GM23248 (cell line): Measurements from ENCODE around the gene KLK4. TPM values are rescaled to one million over a fixed set of nuclear protein-coding genes. Genes with fewer than 3 reads are reported as not detected.

ENCODE experiments used
- DNase-seq: peaks from one replicate; pipeline ENCODE4 v3.0.0-alpha.2; 2015
- H2AFZ ChIP-seq: fragments of 200-600 bp; sonication (generic); 2 replicates; pipeline ENCODE4 v1.6.1; 2016; ENCODE audit warnings: antibody characterized with exemption
- H3F3A ChIP-seq: fragments of 200-600 bp; sonication (generic); 2 replicates; pipeline ENCODE4 v1.6.1; 2016; ENCODE audit warnings: mild to moderate bottlenecking, antibody characterized with exemption, mixed run types; ENCODE audit not compliant: insufficient read depth
- H3K27ac ChIP-seq: fragments of 200-600 bp; sonication (generic); 2 replicates; pipeline ENCODE4 v1.5.1; 2016; ENCODE audit warnings: mild to moderate bottlenecking
- H3K27me3 ChIP-seq: fragments of 200-600 bp; sonication (generic); replicated peaks from 2 replicates; pipeline ENCODE4 v1.6.1; 2016; ENCODE audit warnings: mild to moderate bottlenecking; ENCODE audit not compliant: insufficient read depth
- H3K36me3 ChIP-seq: fragments of 200-600 bp; sonication (generic); 2 replicates; pipeline ENCODE4 v1.6.1; 2016; ENCODE audit warnings: low read depth, mild to moderate bottlenecking
- H3K4me1 ChIP-seq: fragments of 200-600 bp; sonication (generic); 2 replicates; pipeline ENCODE4 v1.6.1; 2016; ENCODE audit warnings: mild to moderate bottlenecking; ENCODE audit not compliant: insufficient read depth
- H3K4me2 ChIP-seq: fragments of 200-600 bp; sonication (generic); one replicate; pipeline ENCODE4 v1.6.1; 2016; ENCODE audit warnings: mild to moderate bottlenecking; ENCODE audit not compliant: unreplicated experiment
- H3K4me3 ChIP-seq: fragments of 200-600 bp; sonication (generic); 2 replicates; pipeline ENCODE4 v1.5.1; 2016; ENCODE audit warnings: mild to moderate bottlenecking
- H3K79me2 ChIP-seq: fragments of 200-600 bp; sonication (generic); 2 replicates; pipeline ENCODE4 v1.6.1; 2016; ENCODE audit warnings: mild to moderate bottlenecking; ENCODE audit not compliant: insufficient read depth
- H3K9ac ChIP-seq: fragments of 200-600 bp; sonication (generic); 2 replicates; pipeline ENCODE4 v1.6.1; 2016; ENCODE audit warnings: mild to moderate bottlenecking
- H3K9me2 ChIP-seq: fragments of 200-600 bp; sonication (generic); 2 replicates; pipeline ENCODE4 v1.6.1; 2016; ENCODE audit warnings: mixed run types, mild to moderate bottlenecking, moderate library complexity; ENCODE audit not compliant: insufficient read depth
- H3K9me3 ChIP-seq: fragments of 200-600 bp; sonication (generic); one replicate; pipeline ENCODE4 v1.6.1; 2017; ENCODE audit warnings: low read depth
- H4K20me1 ChIP-seq: fragments of 200-600 bp; sonication (generic); 2 replicates; pipeline ENCODE4 v1.6.0; 2016; ENCODE audit not compliant: insufficient read depth
- EZH2 ChIP-seq: fragments of 200-600 bp; sonication (generic); IDR thresholded peaks from 2 replicates; pipeline ENCODE4 v1.6.1; 2018; ENCODE audit warnings: antibody characterized with exemption, mild to moderate bottlenecking; ENCODE audit not compliant: insufficient read depth, poor library complexity, severe bottlenecking
- EZH2phosphoT487 ChIP-seq: fragments of 200-600 bp; sonication (generic); IDR thresholded peaks from 2 replicates; pipeline ENCODE4 v1.6.1; 2018; ENCODE audit warnings: antibody characterized with exemption, moderate library complexity, mild to moderate bottlenecking, low read depth; ENCODE audit not compliant: insufficient read depth
- WGBS, 2 experiments: methylation state at CpG; one replicate each; pipeline ENCODE4 v1.1.6; 2015 to 2017; ENCODE audit warnings: low lambda C conversion rate in 2 of 2, low coverage in 1 of 2; ENCODE audit errors: missing lambda C conversion rate in 2 of 2; 5-methylcytosine and 5-hydroxymethylcytosine counted together
- in situ Hi-C: fragments of 300-500 bp; cut with MboI; formaldehyde crosslinking; loops from 2 replicates; pipeline ENCODE4 v1.15.0; 2020
- polyA plus RNA-seq: library from polyadenylated mRNA; unstranded; fragments of >200 nt; fragmentation: Nextera tagmentation; extraction: Ambion mirVana; gene quantifications from 2 replicates; pipeline ENCODE4 v1.2.1, GENCODE V29; 2016
- total RNA-seq: library from RNA; depleted of rRNA; stranded (reverse); fragments of >200 nt; shearing (Covaris generic); gene quantifications from 2 replicates; pipeline ENCODE4 v1.2.3, GENCODE V29; 2014

The KLK4 gene
- total and polyA plus RNA-seq, 2 experiments from 2014 or later: not detected

DNA sequence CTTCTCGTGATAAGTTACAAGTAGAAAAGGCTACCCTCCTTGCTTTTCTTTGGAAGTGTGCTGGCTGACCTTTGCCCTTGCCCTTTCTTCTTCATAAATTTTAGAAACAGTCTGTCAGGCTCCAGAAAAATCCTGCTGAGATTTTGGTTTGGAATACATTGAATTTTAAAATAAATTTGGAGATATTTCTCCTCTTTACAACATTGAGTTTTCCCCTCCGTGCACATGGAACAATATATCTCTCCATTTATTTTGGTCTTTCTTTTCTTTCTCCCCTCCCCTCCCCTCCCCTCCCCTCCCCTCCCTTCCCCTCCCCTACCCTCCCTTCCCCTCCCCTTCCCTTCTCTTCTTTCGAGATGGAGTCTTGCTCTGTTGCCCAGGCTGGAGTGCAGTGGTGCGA lies 8.6 kb downstream of the KLK4 start:
- Histone ChIP-seq H3K36me3 (no peaks in the 10 kb centered on the region), H3K4me3 (no peak overlapping the region), H3K79me2 (no peaks in the 10 kb centered on the region), H3K27ac (no peak overlapping the region), H3K9ac (no peak overlapping the region), H3K4me1 (no peaks in the 10 kb centered on the region), H2AFZ (no peak overlapping the region), H4K20me1 (no peaks in the 10 kb centered on the region), H3K9me2 (no peaks in the 10 kb centered on the region), H3F3A (no peaks in the 10 kb centered on the region), H3K27me3 (peaks cover 8% of the 10 kb centered on the region; the same call in 1 of the 2 replicates), H3K9me3 (no peaks in the 10 kb centered on the region), H3K4me2 (no peak overlapping the region)
- WGBS, 2 experiments: 47 to 48% methylated on average over 4 of the region's 4 CpGs
- DNase-seq: no peak
- TF ChIP-seq EZH2phosphoT487: no peak
- TF ChIP-seq EZH2: no peak
- in situ Hi-C loops: loop anchor here (25.0 kb wide), 1 partner anchor 540 kb away; the partner anchor contains the start of gene NAPSA

DNA sequence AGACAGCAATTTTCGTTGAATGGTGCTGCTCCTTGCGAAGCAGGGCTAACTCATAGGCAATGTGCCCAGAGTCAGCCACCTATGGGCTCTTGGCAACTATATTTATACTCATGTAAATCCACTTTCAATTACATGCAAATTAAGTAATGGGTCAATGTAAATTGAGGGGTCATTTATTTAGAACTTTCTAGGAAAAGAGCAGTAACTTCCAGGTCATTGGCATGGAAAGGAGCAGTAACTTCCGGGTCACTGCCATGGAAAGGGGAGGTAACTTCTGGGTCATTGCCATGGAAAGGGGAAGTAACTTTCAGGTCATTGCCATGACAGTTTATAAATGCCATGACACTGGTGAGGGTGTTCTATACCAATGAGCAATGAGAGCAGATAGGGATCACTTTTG lies 11.6 kb downstream of the KLK4 start:
- no peaks in the 10 kb centered on the region for H3K9me3 ChIP-seq
- H3K27ac ChIP-seq: no peak overlapping the region
- H3K4me1 ChIP-seq: no peaks in the 10 kb centered on the region
- no peak overlapping the region for H2AFZ ChIP-seq
- H3K9ac ChIP-seq: no peak overlapping the region
- WGBS, 2 experiments: 12% methylated on average over 3 of the region's 3 CpGs
- no peaks in the 10 kb centered on the region; the same call in 1 of the 2 replicates for H3K27me3 ChIP-seq
- no peaks in the 10 kb centered on the region for H3K36me3 ChIP-seq
- no peaks in the 10 kb centered on the region for H3K9me2 ChIP-seq
- no peak overlapping the region for H3K4me2 ChIP-seq
- DNase-seq: no peak
- TF ChIP-seq EZH2phosphoT487 (no peak), EZH2 (no peak)
- no peaks in the 10 kb centered on the region for H4K20me1 ChIP-seq
- in situ Hi-C loops: no loop called here
- no peaks in the 10 kb centered on the region for H3K79me2 ChIP-seq
- no peaks in the 10 kb centered on the region for H3F3A ChIP-seq
- H3K4me3 ChIP-seq: no peak overlapping the region

DNA sequence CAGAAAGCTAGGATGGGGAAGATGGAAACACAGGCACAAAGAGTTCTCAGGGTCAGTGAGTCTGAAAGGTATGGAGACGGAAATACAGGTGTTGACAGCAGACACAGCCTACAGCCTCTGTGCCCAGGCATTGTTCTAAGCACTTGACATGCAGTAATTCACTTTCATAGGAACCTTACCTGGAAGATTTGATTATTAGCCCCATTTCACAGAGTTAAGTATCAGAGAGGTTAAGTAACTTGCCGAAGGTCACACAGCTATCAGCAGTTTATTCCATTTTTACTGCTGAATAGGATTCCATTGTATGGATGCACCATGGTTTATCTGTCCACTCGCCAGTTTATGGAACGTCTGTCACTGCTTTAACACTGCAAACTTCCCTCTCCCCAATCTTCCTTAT lies 13.2 kb downstream of the KLK4 start:
- Histone ChIP-seq H3K9me2 (no peaks in the 10 kb centered on the region), H3K4me3 (no peak overlapping the region), H3F3A (no peaks in the 10 kb centered on the region), H4K20me1 (no peaks in the 10 kb centered on the region), H3K4me2 (no peak overlapping the region), H3K9ac (no peak overlapping the region), H2AFZ (no peak overlapping the region), H3K9me3 (no peaks in the 10 kb centered on the region), H3K36me3 (no peaks in the 10 kb centered on the region), H3K27ac (no peak overlapping the region), H3K27me3 (no peaks in the 10 kb centered on the region; the same call in 1 of the 2 replicates), H3K79me2 (no peaks in the 10 kb centered on the region), H3K4me1 (no peaks in the 10 kb centered on the region)
- WGBS, 2 experiments: 12 to 15% methylated on average over 4 of the region's 4 CpGs
- DNase-seq: no peak
- TF ChIP-seq EZH2 (no peak), EZH2phosphoT487 (no peak)
- in situ Hi-C loops: no loop called here

DNA sequence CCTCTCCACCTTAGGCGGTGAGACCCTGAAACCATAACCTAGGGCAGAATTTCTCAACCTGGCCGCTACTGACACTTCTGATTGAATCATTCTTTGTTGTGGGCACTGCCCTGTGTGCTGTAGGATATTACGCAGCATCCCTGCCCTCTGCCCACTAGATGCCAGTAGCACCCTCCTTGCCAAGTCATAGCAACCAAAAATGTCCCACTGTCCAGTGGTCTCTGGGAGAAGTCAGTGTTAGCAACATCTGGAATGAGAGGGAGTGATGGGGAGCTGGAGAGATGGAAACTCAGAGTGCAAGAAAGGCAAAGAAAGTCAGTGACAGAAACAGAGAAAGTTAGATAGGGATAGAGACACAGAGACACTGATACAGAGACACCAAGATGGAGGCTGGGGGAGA lies 13.6 kb downstream of the KLK4 start:
- H3K27ac ChIP-seq: no peak overlapping the region
- 32 to 37% methylated on average over 3 of the region's 3 CpGs for WGBS, 2 experiments
- no peak for TF ChIP-seq EZH2phosphoT487
- no peak for TF ChIP-seq EZH2

DNA sequence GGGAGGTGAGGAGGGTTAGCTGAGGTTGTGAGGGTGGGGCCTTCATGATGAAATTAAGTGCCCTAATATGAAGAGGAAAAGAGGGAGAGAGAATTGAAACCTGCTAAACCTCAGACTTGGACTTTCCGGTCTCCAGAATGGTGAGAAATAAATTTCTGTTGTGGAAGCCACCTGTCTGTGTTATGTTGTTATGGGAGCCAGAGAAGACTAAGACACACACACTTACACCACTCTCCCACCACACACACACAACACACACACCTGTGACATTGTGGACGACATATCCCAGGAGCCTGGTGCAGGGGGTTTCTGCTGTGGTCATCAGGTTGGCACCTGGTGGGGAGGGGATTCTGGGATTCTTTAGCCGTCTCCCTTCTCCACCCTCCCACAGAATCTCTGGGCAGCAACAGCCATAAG lies 14.0 kb downstream of the KLK4 start:
- no peaks in the 10 kb centered on the region; the same call in 1 of the 2 replicates for H3K27me3 ChIP-seq
- no peaks in the 10 kb centered on the region for H3K79me2 ChIP-seq
- in situ Hi-C loops: no loop called here
- no peak overlapping the region for H2AFZ ChIP-seq
- no peak overlapping the region for H3K9ac ChIP-seq
- H3K27ac ChIP-seq: no peak overlapping the region
- H3K9me3 ChIP-seq: no peaks in the 10 kb centered on the region
- no peaks in the 10 kb centered on the region for H3K36me3 ChIP-seq
- no peak for DNase-seq
- no peak overlapping the region for H3K4me2 ChIP-seq
- H3K4me1 ChIP-seq: no peaks in the 10 kb centered on the region
- no peaks in the 10 kb centered on the region for H3K9me2 ChIP-seq
- H3F3A ChIP-seq: no peaks in the 10 kb centered on the region
- H4K20me1 ChIP-seq: no peaks in the 10 kb centered on the region
- no peak for TF ChIP-seq EZH2
- TF ChIP-seq EZH2phosphoT487: no peak
- H3K4me3 ChIP-seq: no peak overlapping the region
- WGBS, 2 experiments: 37 to 63% methylated on average over 3 of the region's 3 CpGs

More for the DNA sequence above, 13.6 kb downstream of the KLK4 start:
- Histone ChIP-seq H3K4me1 (no peaks in the 10 kb centered on the region), H3F3A (no peaks in the 10 kb centered on the region), H3K9me2 (no peaks in the 10 kb centered on the region), H3K79me2 (no peaks in the 10 kb centered on the region), H3K36me3 (no peaks in the 10 kb centered on the region), H3K9ac (no peak overlapping the region), H2AFZ (no peak overlapping the region), H3K4me3 (no peak overlapping the region), H4K20me1 (no peaks in the 10 kb centered on the region), H3K27me3 (no peaks in the 10 kb centered on the region; the same call in 1 of the 2 replicates), H3K4me2 (no peak overlapping the region), H3K9me3 (no peaks in the 10 kb centered on the region)
- in situ Hi-C loops: no loop called here
- no peak for DNase-seq
